Upper lobe of right lung (tissue), 1 donor: Measurements from ENCODE around the gene RASGRP3. TPM values are rescaled to one million over a fixed set of nuclear protein-coding genes. Genes with fewer than 3 reads are reported as not detected.

Experiments used
- ATAC-seq: fragments of 200-7000 bp; cut with Tn5 transposase; one replicate; pipeline ENCODE4 v1.9.1; 2020; ENCODE audit warnings: mild to moderate bottlenecking, moderate library complexity
- DNase-seq: peaks from one replicate; pipeline ENCODE4 v3.0.0-alpha.2; 2020
- H3K27ac ChIP-seq: fragments of 200-600 bp; one replicate; pipeline ENCODE4 v1.8.0; 2022
- H3K27me3 ChIP-seq: fragments of 200-600 bp; one replicate; pipeline ENCODE4 v1.8.0; 2022; ENCODE audit warnings: mild to moderate bottlenecking
- H3K36me3 ChIP-seq: fragments of 200-600 bp; one replicate; pipeline ENCODE4 v1.8.0; 2022
- H3K4me1 ChIP-seq: fragments of 200-600 bp; one replicate; pipeline ENCODE4 v1.8.0; 2022
- H3K4me3 ChIP-seq: fragments of 200-600 bp; one replicate; pipeline ENCODE4 v1.8.0; 2022; ENCODE audit warnings: mild to moderate bottlenecking
- H3K9me3 ChIP-seq: fragments of 200-600 bp; one replicate; pipeline ENCODE4 v1.8.0; 2022
- CTCF ChIP-seq: fragments of 200-600 bp; IDR thresholded peaks from one replicate; pipeline ENCODE4 v1.8.0; 2022; ENCODE audit warnings: antibody characterized with exemption
- intact Hi-C: fragments of 100-400 bp; cut with DNase I; formaldehyde crosslinking; loops from one replicate; pipeline ENCODE4 v1.11.0; 2022
- total RNA-seq: library from RNA; stranded (reverse); fragmentation: NEBNext Ultra II Directional; extraction: Animal tissue kit (Norgen Biotek cat#: 25700); gene quantifications from one replicate; pipeline ENCODE4 v1.2.1, GENCODE V29; 2021
- donor health status: DM: no; HTN: yes; CAD: no; lungs with severe emphysema.

RASGRP3 gene
- total RNA-seq, 1 donor from 2014 or later, result 13.6 TPM

- H3K4me3 ChIP-seq, result no peak overlapping the region
- no peaks in the 10 kb centered on the region for H3K27me3 ChIP-seq
- no peak overlapping the region for H3K27ac ChIP-seq
- intact Hi-C loops, result no loop called here
- no peak for DNase-seq
- H3K36me3 ChIP-seq, result no peaks in the 10 kb centered on the region
- no peak for ATAC-seq
- TF ChIP-seq CTCF, result no peak
- no peaks in the 10 kb centered on the region for H3K4me1 ChIP-seq
- no peaks in the 10 kb centered on the region for H3K9me3 ChIP-seq
Observed at GRCh38 chr2:33513480-33513879, 37.0 kb downstream of the RASGRP3 start.

- Histone ChIP-seq H3K27me3 (no peaks in the 10 kb centered on the region), H3K4me1 (no peaks in the 10 kb centered on the region), H3K4me3 (no peak overlapping the region), H3K36me3 (no peaks in the 10 kb centered on the region), H3K9me3 (no peaks in the 10 kb centered on the region), H3K27ac (no peak overlapping the region)
- ATAC-seq (no peak), DNase-seq (no peak)
- no peak for TF ChIP-seq CTCF
- intact Hi-C loops, result no loop called here
Observed at GRCh38 chr2:33516456-33516995, 40.1 kb downstream of the RASGRP3 start.

- intact Hi-C loops, result no loop called here
- H3K4me1 ChIP-seq, result no peaks in the 10 kb centered on the region
Observed at GRCh38 chr2:33518200-33518599, 41.8 kb downstream of the RASGRP3 start.

GRCh38 chr2:33518929-33519328 lies 42.5 kb downstream of the RASGRP3 start:
- H3K4me1 ChIP-seq, result no peaks in the 10 kb centered on the region
- H3K4me3 ChIP-seq, result no peak overlapping the region
- DNase-seq, result no peak
- ATAC-seq, result no peak
- no peaks in the 10 kb centered on the region for H3K27me3 ChIP-seq
- no peaks in the 10 kb centered on the region for H3K9me3 ChIP-seq
- no peak overlapping the region for H3K27ac ChIP-seq
- intact Hi-C loops, result no loop called here
- no peaks in the 10 kb centered on the region for H3K36me3 ChIP-seq
- no peak for TF ChIP-seq CTCF

More at GRCh38 chr2:33518200-33518599, 41.8 kb downstream of the RASGRP3 start:
- no peak for TF ChIP-seq CTCF
- ATAC-seq (no peak), DNase-seq (no peak)
- Histone ChIP-seq H3K27ac (no peak overlapping the region), H3K27me3 (no peaks in the 10 kb centered on the region), H3K4me3 (no peak overlapping the region), H3K36me3 (no peaks in the 10 kb centered on the region), H3K9me3 (no peaks in the 10 kb centered on the region)

GRCh38 chr2:33521791-33522281 lies 45.4 kb downstream of the RASGRP3 start:
- Histone ChIP-seq H3K27ac (no peak overlapping the region), H3K9me3 (no peaks in the 10 kb centered on the region), H3K4me1 (no peaks in the 10 kb centered on the region), H3K27me3 (no peaks in the 10 kb centered on the region), H3K4me3 (no peak overlapping the region), H3K36me3 (no peaks in the 10 kb centered on the region)
- TF ChIP-seq CTCF, result no peak
- intact Hi-C loops, result no loop called here
- ATAC-seq (no peak), DNase-seq (no peak)

- no peaks in the 10 kb centered on the region for H3K9me3 ChIP-seq
- no peaks in the 10 kb centered on the region for H3K27me3 ChIP-seq
- ATAC-seq (no peak), DNase-seq (no peak)
- H3K4me3 ChIP-seq, result no peak overlapping the region
- no peak for TF ChIP-seq CTCF
- no peaks in the 10 kb centered on the region for H3K4me1 ChIP-seq
- H3K36me3 ChIP-seq, result no peaks in the 10 kb centered on the region
- H3K27ac ChIP-seq, result no peak overlapping the region
- intact Hi-C loops, result no loop called here
Observed at GRCh38 chr2:33522576-33522975, 46.1 kb downstream of the RASGRP3 start.
